Measurements from ENCODE around the gene DMRTA2.
A peak's percentile ranks its signal among the peaks of the same experiment; 100 is the strongest.

The DMRTA2 gene

DNA sequence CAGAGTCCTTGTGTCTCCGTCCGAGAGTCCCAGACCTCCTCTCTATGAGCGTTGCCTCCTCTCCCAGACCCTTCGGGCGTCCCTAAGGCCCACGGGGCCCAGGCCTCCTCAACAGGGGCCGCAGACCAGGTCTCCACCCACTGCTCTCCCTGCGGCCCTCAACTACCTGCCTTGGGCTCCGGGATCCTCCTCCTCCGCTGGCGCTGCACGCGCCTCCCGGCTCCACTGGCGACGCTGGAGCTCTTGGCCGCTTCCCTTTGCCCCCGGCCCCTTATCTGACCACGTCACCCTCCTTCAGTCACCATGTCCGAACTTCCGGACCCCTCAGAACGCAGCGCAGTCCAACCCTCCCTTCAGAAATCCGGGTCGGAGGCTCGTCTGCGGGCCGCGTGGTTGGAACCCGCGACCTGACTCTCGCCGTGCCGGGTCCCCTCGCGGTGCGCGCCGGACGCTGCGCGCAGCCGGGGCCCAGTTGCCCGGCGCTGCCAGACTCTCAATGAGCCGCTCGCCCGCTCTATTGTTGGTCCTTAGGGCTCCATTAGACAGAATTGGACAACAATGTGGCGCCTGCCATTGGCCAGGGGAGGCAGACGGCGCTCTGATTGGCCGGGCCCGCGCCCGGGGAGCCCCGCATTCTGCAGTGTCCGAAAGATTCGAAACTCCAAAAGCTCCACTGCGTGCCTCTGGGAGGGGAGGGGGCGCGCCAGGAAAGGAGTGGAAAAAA is at the start of gene DMRTA2:
Gene DMRTA2, minus strand, starts transcription at position 498 of the 724 bp plus-strand sequence. CDS start 1,907 bp downstream, outside the sequence.
- peak; percentile 89 for DNase-seq

DNA sequence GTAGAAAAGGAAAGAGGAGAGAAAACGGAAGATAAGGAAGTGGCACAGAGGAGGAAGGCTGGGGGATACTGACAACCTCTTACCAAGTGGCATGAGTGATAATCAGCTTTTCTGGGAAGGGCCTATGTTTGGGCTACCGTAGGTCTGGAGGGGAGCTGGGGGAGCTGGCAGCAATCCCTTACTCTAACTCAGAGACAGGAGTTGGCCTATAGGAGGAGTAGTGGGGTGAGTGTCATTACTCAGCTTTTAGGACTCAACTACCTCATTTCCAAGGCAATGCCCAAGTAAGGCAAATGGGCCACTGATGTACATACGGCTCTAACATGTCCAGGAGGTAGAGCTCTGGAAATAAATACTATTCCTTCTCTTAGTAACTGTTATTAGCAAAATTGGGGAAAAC is 48.7 kb upstream of the DMRTA2 start:
- DNase-seq: no peak

DNA sequence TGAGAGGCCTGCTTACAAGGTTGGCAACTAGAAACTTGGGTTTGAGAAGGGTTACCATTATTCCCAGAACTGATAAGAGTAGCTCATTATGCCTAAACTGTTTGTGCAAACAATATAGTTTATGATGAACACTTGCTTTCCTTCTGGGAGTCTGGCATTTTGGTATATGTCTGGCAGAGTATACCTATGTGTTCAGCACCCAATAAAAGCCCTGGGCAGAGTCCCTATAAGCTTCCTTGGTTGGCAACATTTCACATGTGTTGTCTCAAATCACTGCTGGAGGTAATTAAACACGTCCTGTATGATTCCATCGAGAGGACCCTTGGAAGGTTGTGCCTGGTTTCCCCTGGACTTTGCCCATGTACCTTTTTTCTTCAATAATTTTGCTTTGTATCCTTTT is 39.7 kb upstream of the DMRTA2 start:
- DNase-seq: no peak

DNA sequence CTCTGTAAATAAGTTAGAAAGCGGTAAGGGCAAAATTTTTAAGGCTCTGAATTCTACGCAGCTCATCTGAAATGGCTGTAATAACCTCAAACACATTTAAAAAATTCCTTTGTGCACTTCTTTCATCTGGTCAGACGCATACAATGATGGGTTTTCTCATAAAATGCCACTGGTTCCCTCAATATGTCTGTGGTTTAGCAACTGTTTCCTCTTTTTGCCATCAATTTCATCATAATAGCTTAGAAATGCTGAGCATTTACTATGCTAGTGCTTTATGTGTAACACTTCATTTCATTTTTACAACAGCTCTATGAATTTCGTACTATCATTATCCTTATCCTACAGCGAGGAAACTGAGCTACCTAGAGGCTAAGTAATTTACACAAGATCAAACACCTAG is 35.3 kb upstream of the DMRTA2 start:
- no peak for DNase-seq

- DNase-seq: no peak
Measured at GRCh38 chr1:50454911-50455310, 31.7 kb upstream of the DMRTA2 start.

DNA sequence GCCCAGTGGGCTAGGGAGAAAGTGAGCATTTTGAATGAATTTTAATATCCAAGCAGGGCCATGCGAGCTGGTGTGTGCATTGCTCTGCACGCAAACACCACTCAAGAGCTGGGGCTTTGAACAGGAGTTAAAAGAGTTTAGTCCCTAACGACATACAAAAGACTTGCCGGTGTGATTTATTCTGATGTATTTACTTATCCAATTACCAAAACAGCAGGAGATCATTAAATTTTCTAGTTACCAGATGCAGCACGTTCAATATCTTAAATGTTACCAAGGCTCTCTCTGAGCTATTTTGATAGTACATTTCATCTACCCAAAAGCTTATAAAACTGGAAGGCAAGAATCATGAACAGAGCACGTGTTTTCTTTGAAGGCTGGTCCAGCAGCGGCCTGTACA is 30.0 kb upstream of the DMRTA2 start:
- peak; percentile 25 for DNase-seq

GRCh38 chr1:50452700-50453099 is 29.5 kb upstream of the DMRTA2 start:
- DNase-seq: no peak

GRCh38 chr1:50450861-50451653 is 27.8 kb upstream of the DMRTA2 start:
- no peak for DNase-seq

GRCh38 chr1:50447961-50448360 is 24.7 kb upstream of the DMRTA2 start:
- no peak for DNase-seq

GRCh38 chr1:50441183-50441582 is 17.9 kb upstream of the DMRTA2 start:
- no peak for DNase-seq

- DNase-seq: no peak
Measured at GRCh38 chr1:50438945-50439344, 15.7 kb upstream of the DMRTA2 start.

DNA sequence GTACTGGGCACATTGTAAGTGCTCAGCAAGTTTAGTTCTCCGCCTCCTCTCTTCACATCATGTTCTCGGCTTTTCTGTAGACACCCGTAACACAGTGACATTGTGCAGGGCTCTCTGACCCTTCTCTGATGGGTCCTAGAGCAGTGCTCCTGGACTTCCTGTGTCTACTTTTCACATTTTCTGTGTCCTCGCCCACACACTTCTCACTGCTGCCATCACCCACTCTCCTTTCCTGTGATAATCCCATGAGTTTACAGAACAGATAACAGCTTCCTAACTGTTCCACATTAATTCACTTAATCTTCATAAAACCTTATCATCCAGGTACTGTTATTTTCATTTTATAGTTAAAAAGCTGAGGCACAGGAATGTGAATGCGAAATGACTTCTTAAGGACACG is 13.2 kb upstream of the DMRTA2 start:
- DNase-seq: no peak

- DNase-seq: no peak
Measured at GRCh38 chr1:50430010-50430405, 6.8 kb upstream of the DMRTA2 start.

DNA sequence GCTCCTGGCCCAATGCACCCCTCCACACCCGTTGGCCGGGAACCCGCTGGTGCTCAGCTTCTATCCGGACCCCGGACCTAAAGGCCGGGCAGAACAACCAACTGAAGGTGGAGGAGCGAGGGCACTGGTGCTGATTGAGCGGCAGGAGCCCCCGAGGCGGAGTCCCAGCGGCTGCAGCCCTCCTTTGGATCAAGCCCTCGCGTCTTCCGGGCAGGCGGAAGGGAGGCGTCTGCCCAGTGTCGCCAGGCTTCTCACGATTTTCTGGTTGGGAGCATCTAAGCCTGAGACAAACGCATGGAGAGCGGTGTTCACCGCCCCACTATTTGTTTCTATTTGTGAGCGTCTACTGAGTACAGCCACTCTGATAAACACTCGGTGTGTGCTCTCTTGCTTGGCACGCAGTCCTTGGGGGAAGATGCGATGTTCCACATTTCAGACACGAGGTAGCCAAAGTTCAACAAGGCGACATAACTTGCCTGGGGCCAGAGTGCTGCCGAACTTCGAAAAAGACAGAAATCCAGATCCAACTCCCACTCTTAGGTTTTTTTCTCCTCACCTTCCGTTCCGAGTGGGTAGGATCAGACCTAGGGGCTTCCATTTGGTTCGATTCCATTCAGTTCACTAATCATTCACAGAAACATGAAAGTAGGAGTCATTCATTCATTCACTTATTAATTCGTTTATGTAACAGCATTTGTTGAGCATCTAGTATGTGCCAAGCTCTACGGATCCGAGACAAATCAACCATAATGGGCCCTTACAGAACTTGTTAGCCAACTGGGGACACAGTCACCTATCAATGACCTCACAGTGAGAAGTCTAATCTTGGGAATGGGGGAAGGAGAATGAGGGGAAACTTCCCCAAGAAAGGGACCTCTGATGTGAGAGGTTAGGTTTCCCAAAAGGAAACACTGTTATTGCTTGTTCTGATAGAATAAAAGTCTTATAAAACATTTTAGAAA is 4.9 kb upstream of the DMRTA2 start:
- DNase-seq: no peak

- DNase-seq: no peak
Measured at GRCh38 chr1:50427086-50427817, 4.0 kb upstream of the DMRTA2 start.

GRCh38 chr1:50426702-50427085 is 3.5 kb upstream of the DMRTA2 start:
- no peak for DNase-seq

GRCh38 chr1:50426108-50426700 is 3.0 kb upstream of the DMRTA2 start:
- no peak for DNase-seq

DNA sequence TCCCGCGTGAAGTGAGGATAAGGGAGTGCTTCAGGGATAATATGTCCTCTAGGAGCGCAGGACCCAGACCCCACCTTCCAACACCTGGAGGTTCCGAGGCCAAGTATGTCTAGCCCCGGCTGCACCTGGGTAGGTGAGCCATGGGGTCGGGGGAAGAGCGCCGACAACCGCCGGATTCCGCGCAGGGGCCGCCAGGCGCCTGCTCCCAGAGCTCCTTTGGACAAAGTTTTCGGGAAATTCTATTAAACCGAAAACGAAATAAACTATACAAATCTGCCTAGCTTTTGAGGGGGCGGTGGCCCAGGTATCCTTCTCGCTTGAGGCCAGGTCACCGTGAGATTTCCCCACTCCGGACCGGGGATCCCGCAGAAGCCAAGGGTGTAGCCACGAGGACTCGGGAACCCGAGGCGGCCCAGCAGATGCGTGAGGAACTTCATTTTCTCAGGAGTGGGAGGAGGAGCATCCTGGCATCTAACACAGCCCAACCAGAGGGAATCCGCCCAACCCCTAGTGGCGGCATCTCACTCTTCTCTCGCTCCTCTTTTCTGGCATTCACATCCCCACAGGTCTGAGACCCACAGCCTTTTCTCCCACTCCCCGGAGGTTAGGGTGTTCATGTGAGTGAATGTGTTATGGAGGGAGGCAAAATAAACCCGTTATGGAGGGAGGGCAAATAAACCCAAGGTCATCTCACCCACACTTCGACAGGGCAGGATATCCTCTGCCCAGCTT is 2.3 kb upstream of the DMRTA2 start:
- no peak for DNase-seq

DNA sequence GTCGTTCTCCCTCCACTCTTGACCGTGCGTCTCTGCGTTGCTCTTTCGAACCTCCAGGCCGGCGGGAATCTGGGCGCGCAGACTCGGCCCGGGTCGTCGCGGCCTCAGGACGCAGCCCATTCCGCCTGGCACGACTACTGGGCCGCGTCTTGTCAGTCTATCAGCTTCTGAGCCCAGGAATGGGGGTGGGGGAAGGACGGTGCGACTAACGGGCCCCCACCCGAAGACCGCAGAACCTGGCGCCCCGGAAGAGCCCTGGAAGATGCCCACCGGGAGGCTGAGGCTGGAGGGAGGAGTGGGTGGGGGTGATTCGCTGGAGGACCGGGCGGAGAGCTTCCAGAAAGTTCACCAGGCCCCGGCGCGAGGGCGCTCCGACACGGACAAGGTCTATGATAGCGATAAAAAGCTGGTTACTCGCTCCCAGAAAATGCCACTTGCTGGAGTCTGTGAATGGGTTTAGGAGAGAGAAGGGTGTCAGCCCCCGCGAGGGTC is 1.7 kb upstream of the DMRTA2 start:
- DNase-seq: no peak

GRCh38 chr1:50424045-50424883 is 1.0 kb upstream of the DMRTA2 start:
- peak; percentile 36 for DNase-seq
